GM12878 (cell line): ENCODE measurements around the gene CDH4. TPM values are rescaled to one million over a fixed set of nuclear protein-coding genes. Genes with fewer than 3 reads are reported as not detected.

Experiments
- ATAC-seq: fragments of 200-7000 bp; cut with Tn5 transposase; 3 replicates; pipeline ENCODE4 v1.9.1; 2020; ENCODE audit warnings: mild to moderate bottlenecking, moderate library complexity
- BruUV-seq: library from RNA; stranded (reverse); fragments of 400-500 nt; replicated peaks from 2 replicates; lab custom pipeline; 2021; lab: Mats Ljungman, UMichigan
- CTCF ChIA-PET: fragments of 300-600 bp; sonication (Branson Sonifier 250); formaldehyde crosslinking; extraction: SDS; loops from one replicate; lab custom pipeline; 2021; ENCODE audit warnings: inconsistent platforms; lab: Yijun Ruan, JAX
- POLR2A ChIA-PET: fragments of 350-600 bp; formaldehyde crosslinking; extraction: SDS; loops from one replicate; lab custom pipeline; 2021; ENCODE audit warnings: inconsistent platforms; lab: Charles Lee
- RAD21 ChIA-PET: fragments of 300-600 bp; sonication (Branson Sonifier 250); formaldehyde crosslinking; loops from one replicate; lab custom pipeline; 2023; ENCODE audit warnings: antibody characterized with exemption; ENCODE audit not compliant: unreplicated experiment; lab: Charles Lee
- SMC1A ChIA-PET: fragments of 300-600 bp; sonication (Branson Sonifier 250); formaldehyde crosslinking; loops from one replicate; lab custom pipeline; 2023; ENCODE audit not compliant: unreplicated experiment, uncharacterized antibody; lab: Charles Lee
- DNase-seq: peaks from one replicate; pipeline ENCODE4 v3.0.0-alpha.2; 2011; ENCODE audit warnings: low read depth, low spot score
- FAIRE-seq: peaks from 3 replicates; lab custom pipeline; 2011; peaks lifted over from hg19 to GRCh38; lab: Jason Lieb, UNC
- H2AFZ ChIP-seq: 2 replicates; pipeline ENCODE4 v1.6.0; 2011; ENCODE audit warnings: low read depth, low read length, control low read depth; ENCODE audit not compliant: control insufficient read depth
- H3K27ac ChIP-seq: 2 replicates; pipeline ENCODE4 v1.5.1; 2011; ENCODE audit warnings: control low read depth; ENCODE audit not compliant: control insufficient read depth, insufficient read depth
- H3K27me3 ChIP-seq, 2 experiments: replicated peaks in 1 of 2; 2 replicates each; pipeline versions ENCODE4 v1.6.0 to v1.6.1; 2011; ENCODE audit warnings: low read length in 1 of 2; ENCODE audit not compliant: control insufficient read depth in 2 of 2, insufficient read depth in 2 of 2
- H3K36me3 ChIP-seq, 2 experiments: 2 replicates each; pipeline ENCODE4 v1.5.1; 2011; ENCODE audit warnings: low read length in 1 of 2; ENCODE audit not compliant: control insufficient read depth in 2 of 2, insufficient read depth in 2 of 2
- H3K4me1 ChIP-seq: 2 replicates; pipeline ENCODE4 v1.6.1; 2011; ENCODE audit warnings: mild to moderate bottlenecking, low read length, moderate library complexity, mixed read lengths; ENCODE audit not compliant: control insufficient read depth, insufficient read depth
- H3K4me2 ChIP-seq: 2 replicates; pipeline ENCODE4 v1.6.0; 2011; ENCODE audit warnings: control low read depth; ENCODE audit not compliant: control insufficient read depth, insufficient read depth
- H3K4me3 ChIP-seq: fragments of 200-600 bp; sonication (generic); 2 replicates; pipeline ENCODE4 v1.5.1; 2016
- H3K79me2 ChIP-seq: 2 replicates; pipeline ENCODE4 v1.6.0; 2011; ENCODE audit warnings: low read length; ENCODE audit not compliant: control insufficient read depth, insufficient read depth
- H3K9ac ChIP-seq: 2 replicates; pipeline ENCODE4 v1.8.0; 2011; ENCODE audit warnings: low read length, control low read depth, mixed read lengths; ENCODE audit not compliant: control insufficient read depth, insufficient read depth
- H3K9me3 ChIP-seq: replicated peaks from 3 replicates; pipeline ENCODE4 v1.5.1; 2011; ENCODE audit warnings: mild to moderate bottlenecking, low read length; ENCODE audit not compliant: control insufficient read depth, insufficient read depth
- H4K20me1 ChIP-seq: 2 replicates; pipeline ENCODE4 v1.6.0; 2011; ENCODE audit not compliant: control insufficient read depth, insufficient read depth
- BHLHE40 ChIP-seq, 2 experiments: fragments of 450-650 bp in 1 of 2; IDR thresholded peaks; 2 replicates each; pipeline ENCODE4 v1.6.1; 2011 to 2017; ENCODE audit warnings: low read depth in 2 of 2, borderline replicate concordance in 1 of 2, improper control_type of control experiment in 1 of 2, low read length in 1 of 2, mild to moderate bottlenecking in 1 of 2
- BRCA1 ChIP-seq: IDR thresholded peaks from 2 replicates; pipeline ENCODE4 v1.6.1; 2011; ENCODE audit warnings: low read depth, low read length, improper control_type of control experiment
- CHD2 ChIP-seq: IDR thresholded peaks from 2 replicates; pipeline ENCODE4 v1.6.1; 2011; ENCODE audit warnings: low read depth, low read length, improper control_type of control experiment, borderline replicate concordance
- HDGF ChIP-seq: fragments of 450-650 bp; IDR thresholded peaks from 2 replicates; pipeline ENCODE4 v1.6.1; 2016; ENCODE audit warnings: antibody characterized with exemption
- IKZF2 ChIP-seq, 2 experiments: fragments of 450-650 bp; IDR thresholded peaks; 2 replicates each; pipeline ENCODE4 v1.6.1; 2017; ENCODE audit warnings: mild to moderate bottlenecking in 2 of 2, moderate library complexity in 2 of 2
- KAT2A ChIP-seq: conservative IDR thresholded peaks from 2 replicates; pipeline ENCODE4 v1.6.1; 2011; ENCODE audit warnings: low read depth, low read length; ENCODE audit not compliant: control insufficient read depth
- NR2C1 ChIP-seq: fragments of 450-650 bp; IDR thresholded peaks from 2 replicates; pipeline ENCODE4 v1.6.1; 2017; ENCODE audit warnings: antibody characterized with exemption, mild to moderate bottlenecking, moderate library complexity
- POLR2A ChIP-seq: IDR thresholded peaks from 2 replicates; pipeline ENCODE4 v1.6.1; 2011; ENCODE audit warnings: low read depth, mild to moderate bottlenecking, low read length
- SMAD5 ChIP-seq: IDR thresholded peaks from 2 replicates; pipeline ENCODE4 v1.6.1; 2016; ENCODE audit warnings: antibody characterized with exemption, low read depth
- ZBED1 ChIP-seq: IDR thresholded peaks from 2 replicates; pipeline ENCODE4 v1.6.1; 2016; ENCODE audit warnings: borderline replicate concordance
- WGBS: methylation state at CpG from one replicate; pipeline ENCODE4 v1.1.6; 2016; ENCODE audit warnings: low lambda C conversion rate; ENCODE audit not compliant: insufficient replicate concordance, insufficient coverage; ENCODE audit errors: missing lambda C conversion rate; 5-methylcytosine and 5-hydroxymethylcytosine counted together
- in situ Hi-C: fragments of 300-500 bp; cut with MboI; formaldehyde crosslinking; loops from 9 replicates; pipeline ENCODE4 v1.14.3; 2018; ENCODE audit warnings: mixed read lengths
- intact Hi-C: fragments of 100-400 bp; cut with micrococcal nuclease; formaldehyde crosslinking; loops from one replicate; pipeline ENCODE4 v1.14.2; 2022; ENCODE audit not compliant: unreplicated experiment
- polyA plus RNA-seq, 11 experiments: library from polyadenylated mRNA; depleted of rRNA in 4 of 11; unstranded in 6 of 11; stranded (reverse) in 5 of 11; fragments of >200 nt; fragmentation: Nextera tagmentation in 4 of 11; fragmentation: Illumina TruSeq in 1 of 11; extraction: Ambion mirVana in 4 of 11; extraction: Trizol in 1 of 11; gene quantifications; 1 replicate in 1 of 11; 2 replicates in 10 of 11; pipeline versions ENCODE4 v1.2.1 to v1.2.3, GENCODE V29; 2011 to 2016; ENCODE audit warnings: inconsistent platforms in 2 of 11, missing spikeins in 2 of 11, low read depth in 1 of 11
- total RNA-seq, 4 experiments: library from RNA; depleted of rRNA in 3 of 4; stranded (reverse); fragments of >200 nt in 3 of 4; fragmentation: Illumina TruSeq in 1 of 4; extraction: Trizol in 1 of 4; gene quantifications; 2 replicates each; pipeline versions ENCODE4 v1.2.1 to v1.2.3, GENCODE V29; 2013 to 2021
- TF ChIP-seq, protein P1 (sequence below): fragments of 150-350 bp; IDR thresholded peaks from 2 replicates; pipeline ENCODE4 v1.6.1; 2016; ENCODE audit warnings: low read depth, low read length

Gene CDH4
- total and polyA plus RNA-seq, 10 of the 15 experiments (the other 5 are each of a cell fraction or from before 2014, with no cell fraction given): not detected

DNA sequence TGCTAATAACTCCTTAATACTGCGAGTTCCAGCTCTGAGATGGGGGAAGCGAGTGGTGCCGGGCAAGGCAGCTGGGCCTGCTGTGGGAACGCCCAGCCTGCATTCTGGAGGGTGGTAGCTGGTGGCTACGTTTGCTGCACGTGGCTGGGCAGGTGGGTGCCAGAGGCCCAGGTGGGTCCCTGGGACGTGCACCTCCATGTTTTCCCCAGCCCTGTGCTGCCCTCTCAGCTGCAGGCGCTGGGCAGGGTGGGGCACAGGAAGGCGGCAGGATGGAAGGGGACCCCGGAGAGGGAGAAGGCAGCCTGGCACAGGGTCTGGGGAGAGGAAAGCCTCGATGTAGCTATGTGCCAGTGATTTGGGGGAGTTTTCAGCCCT lies 388.8 kb downstream of the CDH4 start:
- ChIA-PET CTCF (no interaction called here), RAD21 (no interaction called here), POLR2A (no interaction called here), SMC1A (no interaction called here)
- in situ Hi-C loops: no loop called here
- no peaks in the 10 kb centered on the region for H3K79me2 ChIP-seq
- no peak overlapping the region for H3K27ac ChIP-seq
- no peaks in the 10 kb centered on the region for H3K36me3 ChIP-seq
- TF ChIP-seq BHLHE40 (IDR thresholded peaks at IDR 0.05; ENCODE audit: borderline replicate concordance in 1 of 2, low read depth in 2 of 2, low read length in 1 of 2) (no peak), BRCA1 (no peak), HDGF (no peak), IKZF2 (IDR thresholded peaks at IDR 0.05) (no peak), KAT2A (no peak), CHD2 (no peak), POLR2A (no peak), ZBED1 (no peak), NR2C1 (no peak), SMAD5 (no peak)
- TF ChIP-seq, protein P1, sequence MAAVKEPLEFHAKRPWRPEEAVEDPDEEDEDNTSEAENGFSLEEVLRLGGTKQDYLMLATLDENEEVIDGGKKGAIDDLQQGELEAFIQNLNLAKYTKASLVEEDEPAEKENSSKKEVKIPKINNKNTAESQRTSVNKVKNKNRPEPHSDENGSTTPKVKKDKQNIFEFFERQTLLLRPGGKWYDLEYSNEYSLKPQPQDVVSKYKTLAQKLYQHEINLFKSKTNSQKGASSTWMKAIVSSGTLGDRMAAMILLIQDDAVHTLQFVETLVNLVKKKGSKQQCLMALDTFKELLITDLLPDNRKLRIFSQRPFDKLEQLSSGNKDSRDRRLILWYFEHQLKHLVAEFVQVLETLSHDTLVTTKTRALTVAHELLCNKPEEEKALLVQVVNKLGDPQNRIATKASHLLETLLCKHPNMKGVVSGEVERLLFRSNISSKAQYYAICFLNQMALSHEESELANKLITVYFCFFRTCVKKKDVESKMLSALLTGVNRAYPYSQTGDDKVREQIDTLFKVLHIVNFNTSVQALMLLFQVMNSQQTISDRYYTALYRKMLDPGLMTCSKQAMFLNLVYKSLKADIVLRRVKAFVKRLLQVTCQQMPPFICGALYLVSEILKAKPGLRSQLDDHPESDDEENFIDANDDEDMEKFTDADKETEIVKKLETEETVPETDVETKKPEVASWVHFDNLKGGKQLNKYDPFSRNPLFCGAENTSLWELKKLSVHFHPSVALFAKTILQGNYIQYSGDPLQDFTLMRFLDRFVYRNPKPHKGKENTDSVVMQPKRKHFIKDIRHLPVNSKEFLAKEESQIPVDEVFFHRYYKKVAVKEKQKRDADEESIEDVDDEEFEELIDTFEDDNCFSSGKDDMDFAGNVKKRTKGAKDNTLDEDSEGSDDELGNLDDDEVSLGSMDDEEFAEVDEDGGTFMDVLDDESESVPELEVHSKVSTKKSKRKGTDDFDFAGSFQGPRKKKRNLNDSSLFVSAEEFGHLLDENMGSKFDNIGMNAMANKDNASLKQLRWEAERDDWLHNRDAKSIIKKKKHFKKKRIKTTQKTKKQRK: no peak
- no TSS peak for BruUV-seq
- ATAC-seq (no peak), DNase-seq (no peak), FAIRE-seq (no peak)
- no peak overlapping the region for H2AFZ ChIP-seq
- H3K9ac ChIP-seq: no peak overlapping the region
- H3K4me1 ChIP-seq: no peaks in the 10 kb centered on the region
- H3K9me3 ChIP-seq: no peaks in the 10 kb centered on the region
- H4K20me1 ChIP-seq: no peaks in the 10 kb centered on the region
- H3K4me2 ChIP-seq: no peak overlapping the region
- no peak overlapping the region for H3K4me3 ChIP-seq
- H3K27me3 ChIP-seq: no peaks in the 10 kb centered on the region
- 40% methylated on average over 11 of the region's 11 CpGs for WGBS
- intact Hi-C loops: no loop called here
